GM19397 (cell line): ENCODE results near the gene HRC.
"Not testable (repeated sequence)": the region's sequence is repeated elsewhere in the genome, so short reads cannot be mapped to it uniquely, and the experiment has no call there.

Source experiments
- ATAC-seq: cut with Tn5 transposase; IDR thresholded peaks from one replicate; pipeline ENCODE4 v1.9.1; 2021; ENCODE audit warnings: mild to moderate bottlenecking, moderate library complexity; ENCODE audit not compliant: unreplicated experiment

HRC gene

GRCh38 chr19:49140951-49141350 is 14.2 kb downstream of the HRC start:
- no peak for ATAC-seq

- ATAC-seq = no peak
Observed at GRCh38 chr19:49136771-49137171, 18.4 kb downstream of the HRC start.

- no peak for ATAC-seq
Observed at GRCh38 chr19:49135686-49136085, 19.5 kb downstream of the HRC start.

GRCh38 chr19:49133621-49134454 is 21.4 kb downstream of the HRC start:
- ATAC-seq = no peak

- ATAC-seq = no peak
Observed at GRCh38 chr19:49132974-49133609, 22.1 kb downstream of the HRC start.

GRCh38 chr19:49130325-49130724 is 24.9 kb downstream of the HRC start:
- no peak for ATAC-seq

- ATAC-seq = no peak
Observed at GRCh38 chr19:49129238-49129583, 26.0 kb downstream of the HRC start.

- ATAC-seq = no peak
Observed at GRCh38 chr19:49128545-49129237, 26.5 kb downstream of the HRC start.

- peak; percentile 89 for ATAC-seq
Observed at GRCh38 chr19:49127674-49128544, 27.3 kb downstream of the HRC start.

GRCh38 chr19:49127225-49127624 is 28.0 kb downstream of the HRC start:
- ATAC-seq = not testable (repeated sequence)

- no peak for ATAC-seq
Observed at GRCh38 chr19:49126575-49126974, 28.6 kb downstream of the HRC start.

- ATAC-seq = no peak
Observed at GRCh38 chr19:49125025-49125731, 30.0 kb downstream of the HRC start.

- ATAC-seq = not testable (repeated sequence)
Observed at GRCh38 chr19:49123285-49123684, 31.9 kb downstream of the HRC start.

- ATAC-seq = not testable (repeated sequence)
Observed at GRCh38 chr19:49121841-49122240, 33.4 kb downstream of the HRC start.

- ATAC-seq = no peak
Observed at GRCh38 chr19:49120868-49121267, 34.3 kb downstream of the HRC start.

GRCh38 chr19:49120325-49120683 is 34.9 kb downstream of the HRC start:
- no peak for ATAC-seq

GRCh38 chr19:49119411-49120324 is 35.5 kb downstream of the HRC start, which contains the start of gene PPFIA3:
Gene PPFIA3 (plus strand): TSS chr19:49119544. CDS start chr19:49127874, 8,330 bp downstream.
- no peak for ATAC-seq

GRCh38 chr19:49118565-49119410 is 36.4 kb downstream of the HRC start, which contains the start of gene C19orf73:
Gene C19orf73 (minus strand): TSS chr19:49119143. CDS start chr19:49119022, 121 bp downstream.
- ATAC-seq = peak; percentile 85
